Cardiac muscle cell (in vitro differentiated cells and primary cell): ENCODE measurements around the gene FAM107A. TPM values are rescaled to one million over a fixed set of nuclear protein-coding genes. Genes with fewer than 3 reads are reported as not detected.

ENCODE experiments used
- DNase-seq, 2 donors: peaks; one replicate each; pipeline versions ENCODE4 v3.0.0 to v3.0.0-alpha.2; 2010 to 2017; ENCODE audit warnings: low read depth in 1 of 2, low spot score in 1 of 2
- H3K27ac ChIP-seq: fragments of 200-600 bp; sonication (generic); 2 replicates; pipeline ENCODE4 v1.5.1; 2016
- H3K27me3 ChIP-seq: fragments of 200-600 bp; sonication (generic); 2 replicates; pipeline ENCODE4 v1.6.0; 2016; ENCODE audit warnings: control low read depth
- H3K36me3 ChIP-seq: fragments of 200-600 bp; sonication (generic); 2 replicates; pipeline ENCODE4 v1.5.1; 2016; ENCODE audit warnings: control low read depth
- H3K4me1 ChIP-seq: fragments of 200-600 bp; sonication (generic); 2 replicates; pipeline ENCODE4 v1.8.1; 2017; ENCODE audit warnings: low read depth, mild to moderate bottlenecking, mixed run types
- H3K4me3 ChIP-seq: fragments of 200-600 bp; sonication (generic); 2 replicates; pipeline ENCODE4 v1.5.1; 2016; ENCODE audit warnings: mild to moderate bottlenecking
- H3K9me3 ChIP-seq: fragments of 200-600 bp; sonication (generic); 2 replicates; pipeline ENCODE4 v1.5.1; 2017; ENCODE audit warnings: low read depth, mild to moderate bottlenecking, control low read depth
- polyA plus RNA-seq: library from polyadenylated mRNA; unstranded; fragments of >200 nt; fragmentation: Nextera tagmentation; extraction: Ambion mirVana; gene quantifications from 2 replicates; pipeline ENCODE4 v1.2.1, GENCODE V29; 2016
- total RNA-seq: library from RNA; depleted of rRNA; stranded (reverse); fragments of >200 nt; gene quantifications from 2 replicates; pipeline ENCODE4 v1.2.3, GENCODE V29; 2016
- TF ChIP-seq, protein P1 (sequence below): IDR thresholded peaks from 2 replicates; pipeline ENCODE4 v1.5.1; 2012; ENCODE audit warnings: low read depth, mild to moderate bottlenecking, low read length

FAM107A gene
- total and polyA plus RNA-seq, 2 experiments from 2014 or later: not detected

DNA sequence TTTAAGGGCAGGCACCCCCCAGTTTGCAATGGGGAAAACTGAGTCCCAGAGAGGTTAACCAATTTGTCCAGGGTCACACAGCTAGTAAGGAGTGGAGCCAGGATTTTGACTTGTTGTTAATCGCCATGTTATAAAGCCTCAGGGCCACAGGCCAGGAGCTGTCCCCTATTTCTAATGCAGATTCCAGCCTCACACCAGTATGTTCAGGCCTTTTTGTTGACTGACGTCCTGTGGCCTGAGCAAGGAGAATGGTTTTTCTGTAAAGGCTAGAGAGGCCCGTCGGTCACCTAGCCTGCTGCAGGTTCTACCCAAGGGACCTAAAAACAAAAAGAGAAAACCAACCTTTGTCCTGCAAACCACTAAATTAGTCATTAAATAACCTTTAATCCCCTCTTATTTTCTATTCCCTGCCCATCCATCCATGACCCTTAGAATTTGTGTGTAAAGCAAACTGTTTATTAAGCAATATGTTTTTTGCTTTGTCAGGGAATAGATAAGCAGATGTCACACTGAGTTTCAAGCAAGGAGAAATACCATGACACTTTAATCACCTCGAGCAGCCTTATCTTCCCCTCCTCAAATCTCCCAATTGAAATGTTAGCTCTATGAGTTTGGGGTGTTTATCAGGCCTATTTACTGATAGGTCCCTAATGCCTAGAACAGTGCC, 54.3 kb downstream of the FAM107A start:
- Histone ChIP-seq H3K27ac (no peak overlapping the region), H3K4me3 (no peak overlapping the region), H3K27me3 (no peaks in the 10 kb centered on the region), H3K9me3 (no peaks in the 10 kb centered on the region), H3K36me3 (no peaks in the 10 kb centered on the region), H3K4me1 (no peaks in the 10 kb centered on the region)
- TF ChIP-seq, protein P1, sequence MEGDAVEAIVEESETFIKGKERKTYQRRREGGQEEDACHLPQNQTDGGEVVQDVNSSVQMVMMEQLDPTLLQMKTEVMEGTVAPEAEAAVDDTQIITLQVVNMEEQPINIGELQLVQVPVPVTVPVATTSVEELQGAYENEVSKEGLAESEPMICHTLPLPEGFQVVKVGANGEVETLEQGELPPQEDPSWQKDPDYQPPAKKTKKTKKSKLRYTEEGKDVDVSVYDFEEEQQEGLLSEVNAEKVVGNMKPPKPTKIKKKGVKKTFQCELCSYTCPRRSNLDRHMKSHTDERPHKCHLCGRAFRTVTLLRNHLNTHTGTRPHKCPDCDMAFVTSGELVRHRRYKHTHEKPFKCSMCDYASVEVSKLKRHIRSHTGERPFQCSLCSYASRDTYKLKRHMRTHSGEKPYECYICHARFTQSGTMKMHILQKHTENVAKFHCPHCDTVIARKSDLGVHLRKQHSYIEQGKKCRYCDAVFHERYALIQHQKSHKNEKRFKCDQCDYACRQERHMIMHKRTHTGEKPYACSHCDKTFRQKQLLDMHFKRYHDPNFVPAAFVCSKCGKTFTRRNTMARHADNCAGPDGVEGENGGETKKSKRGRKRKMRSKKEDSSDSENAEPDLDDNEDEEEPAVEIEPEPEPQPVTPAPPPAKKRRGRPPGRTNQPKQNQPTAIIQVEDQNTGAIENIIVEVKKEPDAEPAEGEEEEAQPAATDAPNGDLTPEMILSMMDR: no peak
- no peak for DNase-seq

DNA sequence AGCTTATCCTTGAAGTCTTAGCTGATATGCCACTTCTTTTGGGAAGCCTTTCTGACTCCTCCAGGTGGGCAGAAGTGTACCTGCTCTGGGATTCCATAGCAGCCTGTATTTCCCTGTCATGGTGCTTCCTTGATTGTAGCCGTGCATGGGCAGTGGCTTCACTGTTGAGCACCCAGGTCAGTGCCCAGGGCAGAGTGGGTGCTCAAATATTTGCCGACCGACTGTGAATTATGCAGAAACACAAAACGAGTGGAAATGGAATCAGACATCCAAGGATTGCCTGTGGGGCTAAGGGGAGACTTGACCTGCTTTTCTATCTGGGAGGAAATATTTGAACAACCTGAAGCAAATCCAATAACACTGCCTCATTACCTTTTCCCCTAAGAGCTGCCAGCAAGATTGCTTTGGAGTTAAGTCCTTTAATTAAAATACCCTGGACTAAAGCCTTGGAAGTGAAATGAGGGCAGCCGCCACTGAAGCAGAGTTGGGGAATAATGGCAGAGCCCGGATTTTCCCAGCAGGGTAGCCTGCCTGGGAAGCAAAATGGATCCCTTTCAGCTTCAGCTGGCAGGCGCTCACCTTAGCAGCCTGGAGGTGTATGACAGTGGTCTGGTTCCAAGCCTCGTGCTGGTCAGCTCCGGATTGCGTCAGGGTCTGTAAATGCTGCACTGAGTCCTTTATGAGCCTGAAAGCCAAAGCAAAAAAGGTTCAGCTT, 55.1 kb downstream of the FAM107A start:
- Histone ChIP-seq H3K36me3 (no peaks in the 10 kb centered on the region), H3K4me3 (no peak overlapping the region), H3K4me1 (no peaks in the 10 kb centered on the region), H3K27me3 (no peaks in the 10 kb centered on the region), H3K27ac (no peak overlapping the region), H3K9me3 (no peaks in the 10 kb centered on the region)
- TF ChIP-seq, protein P1: no peak
- DNase-seq: peak in 1 of 2 donors; percentile 12

DNA sequence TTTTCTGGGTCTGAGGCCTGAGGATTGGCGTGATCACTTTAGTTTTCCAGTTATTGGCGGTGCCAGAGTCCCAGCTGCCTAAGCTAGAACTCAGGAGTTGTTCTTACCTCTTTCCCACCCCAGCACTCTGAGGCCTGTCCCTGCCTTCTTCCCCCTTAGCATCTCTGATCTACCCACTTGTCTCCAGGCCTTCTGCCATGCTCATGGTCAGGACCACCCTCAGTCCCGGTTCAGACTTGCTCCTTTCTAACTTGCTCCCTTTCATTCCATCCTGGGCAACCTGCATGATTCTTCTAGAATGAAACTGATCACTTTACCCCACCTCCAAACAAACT, 55.9 kb downstream of the FAM107A start:
- Histone ChIP-seq H3K27ac (no peak overlapping the region), H3K4me3 (no peak overlapping the region), H3K36me3 (no peaks in the 10 kb centered on the region), H3K9me3 (no peaks in the 10 kb centered on the region), H3K27me3 (no peaks in the 10 kb centered on the region), H3K4me1 (no peaks in the 10 kb centered on the region)
- TF ChIP-seq, protein P1: no peak
- no peak for DNase-seq

DNA sequence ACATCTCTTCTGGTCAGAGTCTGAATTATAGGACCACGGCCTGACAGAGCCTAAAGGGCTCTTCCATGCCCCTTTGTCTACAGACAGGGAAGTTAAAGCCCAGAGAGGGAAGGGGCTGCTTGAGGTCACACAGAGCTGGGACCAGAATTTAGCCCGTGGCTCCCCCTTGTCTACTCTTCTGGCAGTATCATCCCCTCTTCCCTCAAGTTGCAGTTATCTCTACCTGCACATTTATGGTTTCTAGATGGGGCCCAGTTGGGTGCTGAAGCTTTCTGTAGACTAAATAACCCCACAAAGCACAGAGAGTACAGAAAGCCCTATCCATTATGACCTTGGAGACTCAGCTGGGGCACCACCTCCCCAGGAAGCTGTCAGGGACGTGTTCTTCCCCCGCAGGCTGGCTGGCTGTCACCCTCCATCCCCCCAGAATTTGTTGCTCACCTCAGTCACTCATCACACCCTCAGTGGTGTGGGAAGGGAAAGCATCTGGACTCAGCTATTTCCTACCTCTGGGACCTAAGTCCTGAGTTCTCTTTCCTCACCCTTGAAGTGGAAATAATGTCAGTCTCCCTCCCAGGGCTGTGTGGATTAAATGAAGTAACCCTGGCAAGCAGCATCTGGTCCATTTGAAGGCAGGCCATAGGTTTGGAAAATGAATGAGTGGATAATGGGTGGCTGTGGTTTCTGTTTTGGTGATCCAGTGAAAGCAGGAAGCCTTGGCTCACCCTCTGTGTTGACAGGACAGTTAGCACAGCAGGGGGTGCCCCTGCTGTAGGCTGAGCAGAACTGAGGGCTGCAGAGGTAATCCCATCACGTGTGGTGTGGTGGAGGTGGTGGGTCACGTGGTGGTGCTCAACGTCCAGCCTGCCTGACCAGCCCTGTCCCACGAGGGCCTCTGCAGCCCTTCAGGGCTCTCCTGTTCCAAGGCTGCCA, 56.5 kb downstream of the FAM107A start:
- DNase-seq: no peak
- Histone ChIP-seq H3K27ac (no peak overlapping the region), H3K36me3 (no peaks in the 10 kb centered on the region), H3K4me1 (no peaks in the 10 kb centered on the region), H3K4me3 (no peak overlapping the region), H3K27me3 (no peaks in the 10 kb centered on the region), H3K9me3 (no peaks in the 10 kb centered on the region)
- TF ChIP-seq, protein P1: no peak

DNA sequence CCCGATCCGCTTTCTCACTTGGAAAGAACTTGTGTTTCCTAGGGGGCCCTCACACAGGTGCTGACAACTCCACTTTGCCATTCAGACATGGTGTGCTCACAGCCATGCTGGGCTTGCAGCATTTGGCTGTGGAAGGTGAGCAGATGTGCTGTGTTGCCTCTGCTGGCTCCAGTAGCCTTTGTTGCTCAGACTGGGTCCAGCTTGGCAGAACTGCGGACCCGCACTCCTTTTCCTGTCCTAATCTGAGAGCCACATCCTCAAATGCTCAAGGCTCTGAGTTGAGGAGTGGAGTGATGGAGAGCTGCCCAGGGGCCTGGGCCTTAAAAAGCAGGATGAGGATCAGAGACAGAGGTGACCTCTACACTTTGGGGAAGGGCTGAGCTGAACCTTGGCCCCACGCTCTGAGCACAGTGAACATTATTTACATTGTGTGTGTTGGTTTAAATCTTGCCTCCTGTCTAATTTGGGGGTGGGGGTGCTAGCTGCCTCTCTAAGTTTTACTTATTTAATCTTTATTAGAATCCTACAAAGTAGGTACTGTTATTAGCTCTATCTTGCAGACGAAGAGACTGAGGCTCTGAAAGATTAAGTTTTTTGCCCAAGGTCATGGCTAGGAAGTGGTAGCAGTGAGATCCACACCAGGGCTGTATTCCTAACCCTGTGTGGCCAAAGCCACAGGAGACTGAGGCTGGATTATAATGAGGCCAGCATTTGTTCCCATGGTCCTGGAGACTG, 57.4 kb downstream of the FAM107A start:
- no peaks in the 10 kb centered on the region for H3K36me3 ChIP-seq

More for the DNA sequence above, 57.4 kb downstream of the FAM107A start:
- Histone ChIP-seq H3K4me1 (no peaks in the 10 kb centered on the region), H3K9me3 (no peaks in the 10 kb centered on the region), H3K4me3 (no peak overlapping the region), H3K27me3 (no peaks in the 10 kb centered on the region), H3K27ac (no peak overlapping the region)
- TF ChIP-seq, protein P1: no peak
- peak in 1 of 2 donors; percentile 42 for DNase-seq
